Panc1 (cell line): ENCODE results near the gene MIPEP. TPM values are rescaled to one million over a fixed set of nuclear protein-coding genes. Genes with fewer than 3 reads are reported as not detected.
"Not testable (repeated sequence)": the region's sequence is repeated elsewhere in the genome, so short reads cannot be mapped to it uniquely, and the experiment has no call there.

Source experiments
- ATAC-seq: fragments of 200-7000 bp; cut with Tn5 transposase; 2 replicates; pipeline ENCODE4 v1.9.1; 2020; ENCODE audit warnings: mild to moderate bottlenecking, moderate library complexity
- BruUV-seq: library from RNA; stranded (reverse); fragments of 400-500 nt; replicated peaks from 2 replicates; lab custom pipeline; 2021; lab: Mats Ljungman, UMichigan
- CTCF ChIA-PET: fragments of 300-600 bp; sonication (Branson Sonifier 250); formaldehyde crosslinking; loops from one replicate; lab custom pipeline; 2022; ENCODE audit warnings: antibody characterized with exemption; lab: Charles Lee
- POLR2A ChIA-PET: fragments of 300-600 bp; sonication (Branson Sonifier 250); formaldehyde crosslinking; loops from one replicate; lab custom pipeline; 2022; ENCODE audit warnings: antibody characterized with exemption; lab: Charles Lee
- DNase-seq: peaks from one replicate; pipeline ENCODE4 v3.0.0-alpha.2; 2010; ENCODE audit warnings: low read depth, low spot score
- H3K27ac ChIP-seq: 2 replicates; pipeline ENCODE4 v1.5.1; 2011; ENCODE audit warnings: mild to moderate bottlenecking, low read length, inconsistent platforms
- H3K27me3 ChIP-seq: fragments of 200-500 bp; sonication (Bioruptor generic); 2 replicates; pipeline ENCODE4 v1.6.0; 2014; ENCODE audit warnings: low read length, inconsistent platforms; ENCODE audit not compliant: control insufficient read depth, insufficient read depth
- H3K36me3 ChIP-seq: fragments of 200-500 bp; sonication (Bioruptor generic); 2 replicates; pipeline ENCODE4 v1.5.1; 2014; ENCODE audit warnings: inconsistent platforms, mild to moderate bottlenecking, low read length, moderate library complexity; ENCODE audit not compliant: control insufficient read depth, insufficient read depth
- H3K4me1 ChIP-seq: 2 replicates; pipeline ENCODE4 v1.5.1; 2011; ENCODE audit warnings: inconsistent platforms, mild to moderate bottlenecking, low read length, moderate library complexity; ENCODE audit not compliant: control insufficient read depth, insufficient read depth
- H3K4me3 ChIP-seq, 2 experiments: 2 replicates each; pipeline ENCODE4 v1.5.1; 2011 to 2012; ENCODE audit warnings: low read depth in 2 of 2, low read length in 2 of 2, mild to moderate bottlenecking in 2 of 2, inconsistent platforms in 1 of 2, moderate library complexity in 1 of 2
- H3K9me3 ChIP-seq: fragments of 200-500 bp; sonication (Bioruptor generic); 2 replicates; pipeline ENCODE4 v1.5.1; 2014; ENCODE audit warnings: low read depth, mild to moderate bottlenecking, inconsistent platforms, low read length, moderate library complexity; ENCODE audit not compliant: control insufficient read depth, insufficient read depth
- CTCF ChIP-seq: fragments of 450-650 bp; IDR thresholded peaks from 2 replicates; pipeline ENCODE4 v1.5.1; 2017; ENCODE audit warnings: mild to moderate bottlenecking
- POLR2AphosphoS5 ChIP-seq: IDR thresholded peaks from 2 replicates; pipeline ENCODE4 v1.6.1; 2012; ENCODE audit warnings: mild to moderate bottlenecking, low read depth, low read length, moderate library complexity
- REST ChIP-seq, 2 experiments: IDR thresholded peaks; 2 replicates each; pipeline ENCODE4 v1.6.1; 2011 to 2012; ENCODE audit warnings: low read depth in 2 of 2, control low read depth in 1 of 2, low read length in 1 of 2, mild to moderate bottlenecking in 1 of 2, moderate library complexity in 1 of 2; ENCODE audit not compliant: insufficient read depth in 1 of 2
- SIN3A ChIP-seq: IDR thresholded peaks from 2 replicates; pipeline ENCODE4 v1.6.1; 2012; ENCODE audit warnings: low read depth, mild to moderate bottlenecking, low read length, moderate library complexity, borderline replicate concordance; ENCODE audit not compliant: insufficient read depth
- TCF7L2 ChIP-seq: IDR thresholded peaks from 2 replicates; pipeline ENCODE4 v1.6.1; 2011; ENCODE audit warnings: mild to moderate bottlenecking, low read depth, low read length, inconsistent platforms
- in situ Hi-C: cut with HindIII; loops from 2 replicates; pipeline ENCODE4 v1.10.0; 2016; ENCODE audit warnings: low sequenced_read_pairs, low pct_unique_long_range_greater_than_20kb
- intact Hi-C: fragments of 100-400 bp; cut with micrococcal nuclease; formaldehyde crosslinking; loops from one replicate; pipeline ENCODE4 v1.10.0; 2022; ENCODE audit not compliant: unreplicated experiment
- total RNA-seq: library from RNA; stranded (reverse); gene quantifications from one replicate; pipeline ENCODE4 v1.2.1, GENCODE V29; 2021; ENCODE audit not compliant: unreplicated experiment

The MIPEP gene
- total RNA-seq, 1 experiment from 2014 or later = 13.8 TPM

- Histone ChIP-seq H3K27me3 (no peaks in the 10 kb centered on the region), H3K4me1 (peaks cover 4% of the 10 kb centered on the region; the same call in 1 of the 2 replicates), H3K27ac (peak overlapping the region; percentile 21; the same call in 1 of the 2 replicates), H3K4me3 (peak overlapping the region; percentile 81), H3K36me3 (no peaks in the 10 kb centered on the region; the same call in 1 of the 2 replicates), H3K9me3 (no peaks in the 10 kb centered on the region)
- in situ Hi-C loops = no loop called here
- POLR2A ChIA-PET = no interaction called here
- CTCF ChIA-PET = interaction anchor here (0.6 kb wide), 1 partner anchor 754 kb away, joined by 3 read pairs; no protein-coding TSS in a partner anchor
- DNase-seq = no peak
- no peak for TF ChIP-seq REST (IDR thresholded peaks at IDR 0.05; ENCODE audit: insufficient read depth in 1 of 2, low read depth in 2 of 2, low read length in 1 of 2)
- TF ChIP-seq TCF7L2 = no peak
- peak; percentile 55 for TF ChIP-seq CTCF
- intact Hi-C loops = no loop called here
- BruUV-seq = no TSS peak
- peak; percentile 52 for ATAC-seq
These were observed 711 bp upstream of the MIPEP start for GRCh38 chr13:23889615-23890607.

GRCh38 chr13:23884361-23884760 lies 4.8 kb downstream of the MIPEP start:
- BruUV-seq, POLR2A ChIA-PET, H3K27ac ChIP-seq, H3K4me3 ChIP-seq, DNase-seq, H3K9me3 ChIP-seq, ATAC-seq, in situ Hi-C loops, H3K27me3 ChIP-seq, H3K36me3 ChIP-seq, H3K4me1 ChIP-seq, CTCF ChIA-PET, intact Hi-C loops: not testable (repeated sequence)

- ATAC-seq (no peak), DNase-seq (no peak)
- no peaks in the 10 kb centered on the region for H3K27me3 ChIP-seq
- ChIA-PET CTCF (no interaction called here), POLR2A (no interaction called here)
- H3K9me3 ChIP-seq = no peaks in the 10 kb centered on the region
- H3K27ac ChIP-seq = no peak overlapping the region
- H3K36me3 ChIP-seq = no peaks in the 10 kb centered on the region; the same call in 1 of the 2 replicates
- H3K4me3 ChIP-seq = no peak overlapping the region
- TF ChIP-seq POLR2AphosphoS5 = no peak
- TF ChIP-seq SIN3A = no peak
- TF ChIP-seq TCF7L2 = no peak
- TF ChIP-seq CTCF = no peak
- TF ChIP-seq REST (IDR thresholded peaks at IDR 0.05; ENCODE audit: insufficient read depth in 1 of 2, low read depth in 2 of 2, low read length in 1 of 2) = no peak
- in situ Hi-C loops (no loop called here), intact Hi-C loops (no loop called here)
- no TSS peak for BruUV-seq
- peaks cover 4% of the 10 kb centered on the region; the same call in 1 of the 2 replicates for H3K4me1 ChIP-seq
These were observed 5.9 kb downstream of the MIPEP start for GRCh38 chr13:23883255-23883654.
